ENCODE measurements around the gene RAPGEF6.
A peak's percentile ranks its signal among the peaks of the same experiment; 100 is the strongest.
"Not testable (repeated sequence)": the region's sequence is repeated elsewhere in the genome, so short reads cannot be mapped to it uniquely, and the experiment has no call there.

RAPGEF6 gene

DNA sequence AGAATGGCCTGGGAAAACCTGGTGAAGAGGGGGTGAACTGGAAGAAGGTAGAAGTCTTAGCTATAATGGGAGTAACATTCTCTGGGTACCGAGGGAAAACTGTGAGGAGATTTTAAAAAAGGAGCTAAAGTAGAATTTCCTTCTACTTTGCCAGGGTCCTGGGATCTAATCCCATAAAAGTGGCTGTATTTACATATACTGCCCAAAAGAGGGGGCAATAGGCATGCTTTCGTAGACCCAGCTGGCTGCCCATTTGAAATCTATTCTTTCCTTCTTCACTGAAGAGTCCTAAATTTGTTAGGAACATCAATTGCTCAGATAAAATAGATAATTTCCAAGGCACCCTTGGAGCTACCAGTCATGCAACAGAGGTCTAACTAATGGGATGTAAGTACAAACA, 212.0 kb downstream of the RAPGEF6 start:
- DNase-seq (ENCODE audit: low read depth), result no peak

GRCh38 chr5:131419877-131420276, 215.2 kb downstream of the RAPGEF6 start:
- DNase-seq (ENCODE audit: low read depth), result no peak

- DNase-seq (ENCODE audit: low read depth), result no peak
Observed at GRCh38 chr5:131418846-131419245, 216.2 kb downstream of the RAPGEF6 start.

- no peak for DNase-seq (ENCODE audit: low read depth)
Observed at GRCh38 chr5:131417240-131417869, 217.7 kb downstream of the RAPGEF6 start.

GRCh38 chr5:131416729-131417128, 218.3 kb downstream of the RAPGEF6 start:
- no peak for DNase-seq (ENCODE audit: low read depth)

DNA sequence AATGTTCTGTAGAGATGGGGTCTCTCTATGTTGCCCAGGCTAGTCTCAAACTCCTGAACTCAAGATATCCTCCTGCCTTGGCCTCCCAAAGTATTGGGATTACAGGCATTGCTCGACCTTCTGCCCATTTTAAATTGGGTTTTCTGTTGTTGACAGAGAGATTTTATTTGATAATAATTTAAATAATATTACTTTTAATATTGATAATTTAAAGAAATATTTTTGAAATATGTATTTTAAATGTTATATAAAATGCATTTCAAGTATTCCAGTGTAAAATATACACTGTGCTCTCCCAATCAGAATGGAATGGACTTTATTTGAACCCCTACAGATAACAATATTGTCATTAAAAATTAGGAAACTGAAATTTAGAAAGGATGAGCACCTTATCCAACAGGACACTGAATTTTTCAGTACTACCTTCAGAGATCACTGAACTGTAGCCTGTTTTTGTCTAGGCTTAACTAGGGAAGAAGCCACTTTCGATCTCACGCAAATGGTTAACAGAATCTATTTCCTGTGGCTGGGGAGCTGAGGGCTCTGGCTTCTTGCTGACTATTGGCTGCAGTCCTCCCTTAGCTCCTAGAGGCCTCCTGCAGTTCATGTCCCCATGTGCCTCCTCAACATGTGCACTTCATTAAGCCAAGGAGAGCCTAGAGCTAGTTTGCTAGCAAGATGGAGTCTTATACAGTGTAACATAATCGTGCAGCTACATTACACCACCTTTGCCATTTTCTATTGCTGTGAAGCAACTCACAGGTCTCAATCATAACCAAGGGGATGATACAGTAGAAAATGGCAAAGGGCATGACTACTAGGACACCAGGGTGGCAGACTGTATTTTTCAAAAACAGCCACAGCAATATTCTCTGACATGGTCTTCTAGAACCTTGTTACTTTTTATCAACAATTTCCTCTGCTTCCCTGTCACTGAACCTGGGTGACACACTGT, 221.1 kb downstream of the RAPGEF6 start:
- DNase-seq (ENCODE audit: low read depth), result peak; percentile 7

DNA sequence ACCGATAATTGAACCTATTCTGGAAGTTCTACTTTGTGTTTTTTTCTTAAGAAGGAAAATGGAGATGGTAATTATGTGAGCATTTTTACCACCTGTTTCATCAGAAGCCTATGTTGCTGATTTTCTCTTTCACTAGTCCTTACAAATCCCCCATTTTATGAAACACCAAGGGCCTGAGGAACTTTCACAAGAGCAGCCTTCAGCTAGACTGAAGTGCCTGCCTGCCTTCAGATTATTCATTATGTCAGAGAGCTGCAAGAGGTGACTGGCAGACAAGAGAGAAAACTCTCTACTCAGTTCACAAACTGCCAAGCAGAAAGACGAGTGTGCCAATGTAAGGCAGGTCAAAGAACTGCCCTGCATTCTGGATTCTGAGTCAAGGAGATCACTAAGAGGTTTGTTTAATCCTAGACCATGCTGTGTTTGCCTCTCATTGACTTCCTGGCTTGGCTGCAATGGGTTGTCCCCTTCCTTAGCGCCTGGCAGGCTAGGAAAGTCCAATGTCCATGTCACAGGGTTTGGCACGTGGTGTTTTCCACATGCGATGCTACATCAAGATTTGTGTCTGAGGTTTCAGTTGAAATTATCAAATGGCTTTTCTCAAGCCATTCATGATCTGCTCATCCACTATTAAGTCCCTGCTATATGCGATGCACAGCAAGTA, 227.9 kb downstream of the RAPGEF6 start:
- no peak for DNase-seq (ENCODE audit: low read depth)

GRCh38 chr5:131406076-131406475, 229.0 kb downstream of the RAPGEF6 start:
- DNase-seq (ENCODE audit: low read depth), result no peak

GRCh38 chr5:131405674-131406073, 229.4 kb downstream of the RAPGEF6 start:
- no peak for DNase-seq (ENCODE audit: low read depth)

DNA sequence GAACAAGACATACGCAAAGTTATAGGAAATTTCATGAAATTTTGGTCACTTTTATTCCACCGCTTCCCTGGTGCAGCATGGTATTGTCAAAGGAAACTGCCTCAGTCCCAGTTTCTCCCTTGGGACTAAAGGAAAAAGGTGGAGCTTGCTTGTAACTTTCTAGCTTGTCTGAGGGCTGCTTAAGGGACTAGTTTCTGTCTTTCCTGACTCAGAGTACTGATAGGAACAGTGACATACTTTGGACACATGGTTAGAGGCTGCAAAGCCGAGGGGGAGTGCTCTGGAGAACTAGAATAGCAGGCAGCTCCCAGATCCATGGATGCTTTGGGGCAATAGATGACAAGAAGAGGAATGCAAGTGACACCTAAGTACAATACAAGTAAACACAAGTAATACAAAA, 234.4 kb downstream of the RAPGEF6 start:
- no peak for DNase-seq (ENCODE audit: low read depth)

DNA sequence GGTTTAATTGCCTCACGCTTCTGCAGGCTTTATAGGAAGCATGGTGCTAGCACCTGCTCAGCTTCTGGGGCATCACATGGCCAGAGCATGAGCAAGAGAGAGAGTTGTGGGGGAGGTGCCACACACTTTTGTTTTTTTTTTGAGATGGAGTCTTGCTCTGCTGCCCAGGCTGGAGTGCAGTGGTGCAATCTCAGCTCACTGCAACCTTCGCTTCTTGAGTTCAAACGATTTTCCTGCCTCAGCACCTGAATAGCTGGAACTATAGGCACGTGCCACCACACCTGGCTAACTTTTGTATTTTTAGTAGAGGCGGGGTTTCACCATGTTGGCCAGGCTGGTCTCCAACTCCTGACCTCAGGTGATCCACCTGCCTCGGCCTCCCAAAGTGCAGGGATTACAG, 236.0 kb downstream of the RAPGEF6 start:
- DNase-seq (ENCODE audit: low read depth), result not testable (repeated sequence)

GRCh38 chr5:131396630-131397273, 238.3 kb downstream of the RAPGEF6 start:
- no peak for DNase-seq (ENCODE audit: low read depth)

DNA sequence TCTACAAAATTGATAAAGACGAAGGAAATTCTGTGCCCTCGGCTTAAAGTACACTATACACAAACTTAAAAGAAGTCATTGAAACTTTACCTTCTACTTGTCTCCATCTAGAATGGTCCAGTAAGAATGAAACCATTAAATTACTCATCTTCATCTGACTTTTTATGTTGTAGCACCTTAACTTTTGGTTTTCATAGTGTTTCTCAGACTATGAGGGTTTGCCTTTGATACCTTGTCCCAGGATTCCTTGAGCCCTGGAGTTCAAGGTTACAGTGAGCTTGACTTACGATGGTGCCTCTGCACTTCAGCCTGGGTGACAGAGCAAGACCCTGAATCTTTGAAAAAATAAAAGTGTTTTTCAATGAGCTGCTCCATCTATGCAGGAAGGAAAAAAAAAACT, 239.0 kb downstream of the RAPGEF6 start:
- DNase-seq (ENCODE audit: low read depth), result no peak

- no peak for DNase-seq (ENCODE audit: low read depth)
Observed at GRCh38 chr5:131394128-131394527, 240.9 kb downstream of the RAPGEF6 start.

- no peak for DNase-seq (ENCODE audit: low read depth)
Observed at GRCh38 chr5:131393498-131393968, 241.5 kb downstream of the RAPGEF6 start.

- DNase-seq (ENCODE audit: low read depth), result no peak
Observed at GRCh38 chr5:131392466-131393095, 242.4 kb downstream of the RAPGEF6 start.

GRCh38 chr5:131389869-131390265, 245.2 kb downstream of the RAPGEF6 start:
- DNase-seq (ENCODE audit: low read depth), result no peak

DNA sequence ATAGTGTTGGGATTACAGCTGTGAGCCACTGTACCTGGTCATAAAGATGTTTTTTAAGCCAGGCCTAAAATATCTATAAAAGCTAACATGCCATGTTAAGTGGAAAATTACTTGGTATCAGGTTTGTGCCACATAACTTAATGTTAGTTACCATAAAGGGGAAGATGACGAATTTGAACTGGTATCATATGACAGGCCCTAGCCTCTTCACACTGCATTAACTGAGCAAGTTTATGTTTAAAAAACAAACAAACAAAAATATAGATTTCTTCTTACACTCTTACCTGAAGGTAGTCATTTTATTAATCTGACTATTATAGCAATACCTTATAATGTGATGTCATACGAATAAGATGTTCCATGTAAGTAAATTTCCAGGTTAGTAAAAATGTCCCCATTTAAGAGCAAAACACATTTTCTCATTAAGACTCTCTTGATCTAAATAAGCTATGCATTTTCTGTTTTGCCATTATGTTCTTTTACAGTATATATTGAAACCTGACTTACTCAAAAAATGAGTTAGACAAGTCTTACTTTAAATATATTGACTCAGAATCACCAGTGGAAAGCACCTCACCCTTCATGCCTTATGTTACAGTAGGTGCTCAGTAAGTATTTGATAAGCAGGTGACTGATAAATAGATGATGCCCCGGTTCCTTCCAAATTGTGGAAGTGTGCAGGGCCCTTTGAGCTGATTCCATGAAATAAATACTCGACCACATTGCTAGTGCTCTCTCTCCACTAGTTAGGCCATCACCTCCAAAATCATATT, 245.7 kb downstream of the RAPGEF6 start:
- DNase-seq (ENCODE audit: low read depth), result no peak

- no peak for DNase-seq (ENCODE audit: low read depth)
Observed at GRCh38 chr5:131387255-131387654, 247.8 kb downstream of the RAPGEF6 start.

GRCh38 chr5:131386779-131387178, 248.2 kb downstream of the RAPGEF6 start:
- DNase-seq (ENCODE audit: low read depth), result no peak

DNA sequence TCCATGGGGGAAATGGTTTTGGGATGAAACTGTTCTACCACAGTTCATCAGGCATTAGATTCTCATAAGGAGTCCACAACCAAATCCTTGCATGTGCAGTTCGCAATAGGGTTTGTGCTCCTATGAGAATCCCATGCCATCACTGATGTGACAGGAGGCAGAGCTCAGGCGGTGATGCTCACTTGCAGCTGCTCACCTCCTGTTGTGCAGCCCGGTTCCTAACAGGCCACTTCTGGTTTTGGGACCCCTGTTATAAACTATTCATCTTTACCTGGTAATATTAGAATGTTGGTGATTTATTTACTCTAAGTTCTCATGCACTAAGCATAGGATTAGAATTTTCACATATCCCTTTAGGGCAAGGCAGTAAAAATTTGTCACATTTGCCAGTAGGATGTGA, 248.9 kb downstream of the RAPGEF6 start:
- no peak for DNase-seq (ENCODE audit: low read depth)

All from GM04503 (cell line).